Trophoblast cell (in vitro differentiated cells and primary cell): ENCODE data around the gene LTF.
"Not testable (repeated sequence)": the region's sequence is repeated elsewhere in the genome, so short reads cannot be mapped to it uniquely, and the experiment has no call there.

Source experiments
- DNase-seq, 2 donors: peaks; one replicate each; pipeline ENCODE4 v3.0.0-alpha.2; 2016
- H2AFZ ChIP-seq: 2 replicates; pipeline ENCODE4 v1.6.1; 2013; ENCODE audit warnings: low read length, moderate library complexity, mild to moderate bottlenecking; ENCODE audit not compliant: insufficient read depth, poor library complexity
- H2AK5ac ChIP-seq: 2 replicates; pipeline ENCODE4 v1.6.1; 2013; ENCODE audit warnings: mild to moderate bottlenecking, low read length
- H2BK120ac ChIP-seq: 2 replicates; pipeline ENCODE4 v1.6.1; 2013; ENCODE audit warnings: low read length, mild to moderate bottlenecking, moderate library complexity; ENCODE audit not compliant: insufficient read depth, poor library complexity
- H2BK12ac ChIP-seq: 2 replicates; pipeline ENCODE4 v1.6.1; 2013; ENCODE audit warnings: mild to moderate bottlenecking, low read length, moderate library complexity
- H2BK5ac ChIP-seq: 2 replicates; pipeline ENCODE4 v1.6.1; 2013; ENCODE audit warnings: low read length, low read depth, moderate library complexity, mild to moderate bottlenecking; ENCODE audit not compliant: poor library complexity
- H3K14ac ChIP-seq: 2 replicates; pipeline ENCODE4 v1.6.1; 2013; ENCODE audit warnings: mild to moderate bottlenecking, low read length
- H3K18ac ChIP-seq: 2 replicates; pipeline ENCODE4 v1.6.1; 2013; ENCODE audit warnings: mild to moderate bottlenecking, low read length
- H3K23ac ChIP-seq: 2 replicates; pipeline ENCODE4 v1.6.1; 2013; ENCODE audit warnings: low read length
- H3K27ac ChIP-seq: 2 replicates; pipeline ENCODE4 v1.5.1; 2013; ENCODE audit warnings: low read depth, mild to moderate bottlenecking, inconsistent platforms, low read length, moderate library complexity
- H3K27me3 ChIP-seq: 2 replicates; pipeline ENCODE4 v1.6.1; 2013; ENCODE audit warnings: inconsistent platforms, mild to moderate bottlenecking, low read length, moderate library complexity; ENCODE audit not compliant: insufficient read depth
- H3K36me3 ChIP-seq, 2 experiments: 1 replicate in 1 of 2; 2 replicates in 1 of 2; pipeline ENCODE4 v1.6.1; 2013; ENCODE audit warnings: low read length in 2 of 2, mild to moderate bottlenecking in 2 of 2, moderate library complexity in 1 of 2; ENCODE audit not compliant: insufficient read depth in 2 of 2, control insufficient read depth in 1 of 2
- H3K4ac ChIP-seq: 2 replicates; pipeline ENCODE4 v1.6.1; 2013; ENCODE audit warnings: low read depth, mild to moderate bottlenecking, low read length, moderate library complexity
- H3K4me1 ChIP-seq, 2 experiments: 1 replicate in 1 of 2; 2 replicates in 1 of 2; pipeline ENCODE4 v1.6.1; 2013; ENCODE audit warnings: low read length in 2 of 2, mild to moderate bottlenecking in 2 of 2, moderate library complexity in 1 of 2; ENCODE audit not compliant: insufficient read depth in 2 of 2, control insufficient read depth in 1 of 2
- H3K4me2 ChIP-seq: 2 replicates; pipeline ENCODE4 v1.6.1; 2013; ENCODE audit warnings: inconsistent platforms, mild to moderate bottlenecking, low read length, moderate library complexity
- H3K4me3 ChIP-seq: 2 replicates; pipeline ENCODE4 v1.5.1; 2013; ENCODE audit warnings: mild to moderate bottlenecking, low read depth, low read length, inconsistent platforms
- H3K79me1 ChIP-seq: one replicate; pipeline ENCODE4 v1.6.1; 2013; ENCODE audit warnings: low read length
- H3K79me2 ChIP-seq: 2 replicates; pipeline ENCODE4 v1.6.1; 2013; ENCODE audit warnings: low read length, mild to moderate bottlenecking; ENCODE audit not compliant: control insufficient read depth, insufficient read depth, poor library complexity
- H3K9ac ChIP-seq: 2 replicates; pipeline ENCODE4 v1.6.1; 2013; ENCODE audit warnings: mild to moderate bottlenecking, low read length
- H3K9me3 ChIP-seq: 2 replicates; pipeline ENCODE4 v1.6.1; 2013; ENCODE audit warnings: low read depth, mild to moderate bottlenecking, control low read depth, inconsistent platforms, low read length; ENCODE audit not compliant: insufficient read depth
- H4K12ac ChIP-seq: 2 replicates; pipeline ENCODE4 v1.6.1; 2013; ENCODE audit warnings: low read depth, mild to moderate bottlenecking, low read length, moderate library complexity
- H4K8ac ChIP-seq: 2 replicates; pipeline ENCODE4 v1.6.1; 2013; ENCODE audit warnings: low read depth, mild to moderate bottlenecking, low read length, moderate library complexity
- H4K91ac ChIP-seq: one replicate; pipeline ENCODE4 v1.6.1; 2013; ENCODE audit warnings: low read depth, mild to moderate bottlenecking, low read length, moderate library complexity
- WGBS: extraction: QIAGEN DNeasy Blood & Tissue Kit; methylation state at CpG from one replicate; pipeline ENCODE4 v1.1.7; 2013; ENCODE audit warnings: missing lambda C conversion rate; ENCODE audit not compliant: insufficient read length, insufficient coverage; ENCODE audit errors: extremely low coverage; 5-methylcytosine and 5-hydroxymethylcytosine counted together

LTF gene

DNA sequence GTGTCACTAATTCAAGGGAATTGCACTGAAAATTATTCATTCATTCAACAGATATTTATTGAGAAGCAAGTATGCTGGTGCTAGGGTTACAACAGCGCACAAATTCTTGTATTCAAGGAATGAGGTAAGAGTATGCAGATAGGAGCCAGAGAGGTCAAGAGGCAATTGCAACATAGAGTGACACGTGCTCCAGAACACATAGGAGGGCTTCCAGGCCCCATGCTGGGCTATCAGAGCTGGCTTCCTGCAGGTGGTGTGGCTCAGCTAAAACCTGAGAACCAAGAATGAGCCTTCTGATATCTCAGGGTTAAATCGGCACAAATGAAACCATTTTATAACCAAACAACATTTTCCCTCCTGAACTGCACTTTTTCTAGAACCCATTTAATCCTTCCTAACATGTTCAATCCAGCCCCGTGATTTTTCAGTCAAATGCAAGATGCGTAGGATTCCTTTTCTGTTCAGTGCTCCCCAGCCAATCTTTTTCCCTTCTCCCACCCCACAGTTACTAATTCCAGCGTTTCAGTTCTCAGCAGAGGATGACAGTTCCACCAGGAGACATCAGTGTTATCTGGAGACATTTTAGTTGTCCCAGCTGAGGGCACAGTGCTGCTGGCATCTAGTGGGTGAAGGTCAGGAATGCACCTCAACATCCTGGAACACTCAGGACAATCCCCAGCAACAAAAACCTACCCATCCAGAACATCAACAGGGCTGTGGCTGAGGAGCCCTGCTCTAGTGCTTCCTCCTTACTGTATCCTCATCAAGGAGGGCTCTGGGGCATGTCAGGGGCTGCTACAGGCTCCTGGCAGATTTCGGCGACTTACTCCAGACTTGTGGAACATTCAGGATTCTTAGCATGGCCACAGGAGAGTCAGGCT, 70.9 kb downstream of the LTF start:
- no CpG with 5 or more reads among the region's 8 CpGs for WGBS
- H4K12ac ChIP-seq, result no peak overlapping the region
- no peaks in the 10 kb centered on the region for H3K27me3 ChIP-seq
- H4K91ac ChIP-seq, result peak overlapping the region; percentile 72
- H3K18ac ChIP-seq, result no peak overlapping the region
- H3K79me1 ChIP-seq, result peaks cover 10% of the 10 kb centered on the region
- H3K4me3 ChIP-seq, result no peak overlapping the region
- peak overlapping the region; percentile 20 for H2BK12ac ChIP-seq
- no peak overlapping the region for H3K4ac ChIP-seq
- H3K23ac ChIP-seq, result no peak overlapping the region
- H3K36me3 ChIP-seq, result no peaks in the 10 kb centered on the region
- no peak overlapping the region for H4K8ac ChIP-seq
- no peak overlapping the region for H2AK5ac ChIP-seq
- peak; percentile 85 to 95 for DNase-seq
- H3K9me3 ChIP-seq, result no peaks in the 10 kb centered on the region
- peaks cover 22 to 25% of the 10 kb centered on the region in 2 experiments for H3K4me1 ChIP-seq
- H3K9ac ChIP-seq, result no peak overlapping the region
- H2BK120ac ChIP-seq, result peak overlapping the region; percentile 48
- H3K79me2 ChIP-seq, result no peaks in the 10 kb centered on the region
- H2AFZ ChIP-seq, result no peak overlapping the region
- no peak overlapping the region for H3K14ac ChIP-seq
- H3K27ac ChIP-seq, result no peak overlapping the region
- H3K4me2 ChIP-seq, result no peak overlapping the region
- H2BK5ac ChIP-seq, result no peak overlapping the region

DNA sequence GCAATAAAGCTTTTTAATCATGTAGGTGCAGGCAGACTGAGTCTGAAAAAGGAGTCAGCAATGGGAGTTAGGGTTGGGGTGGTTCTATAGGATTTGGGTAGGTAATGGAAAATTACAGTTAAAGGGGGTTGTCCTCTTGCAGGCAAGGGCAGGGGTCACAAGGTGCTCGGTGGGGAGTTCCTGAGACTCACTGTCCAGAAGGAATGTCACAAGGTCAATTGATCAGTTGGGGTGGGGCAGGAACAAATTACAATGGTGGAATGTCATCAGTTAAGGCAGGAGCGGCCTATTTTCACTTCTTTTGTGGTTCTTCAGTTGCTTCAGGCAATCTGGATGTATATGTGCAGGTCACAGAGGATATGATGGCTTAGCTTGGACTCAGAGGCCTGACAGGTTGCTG, 71.7 kb downstream of the LTF start:
- H3K27ac ChIP-seq, result no peak overlapping the region
- no peak overlapping the region for H3K14ac ChIP-seq
- H3K79me1 ChIP-seq, result peaks cover 10% of the 10 kb centered on the region
- H3K23ac ChIP-seq, result no peak overlapping the region
- peak overlapping the region; percentile 19 for H4K91ac ChIP-seq
- H3K79me2 ChIP-seq, result no peaks in the 10 kb centered on the region
- no peak overlapping the region for H3K4me2 ChIP-seq
- H2AFZ ChIP-seq, result no peak overlapping the region
- no peak overlapping the region for H2AK5ac ChIP-seq
- WGBS, result no CpG with 5 or more reads among the region's 2 CpGs
- no peaks in the 10 kb centered on the region for H3K9me3 ChIP-seq
- H2BK5ac ChIP-seq, result peak overlapping the region; percentile 46
- H3K18ac ChIP-seq, result no peak overlapping the region
- no peak overlapping the region for H4K12ac ChIP-seq
- peak overlapping the region; percentile 11 for H2BK120ac ChIP-seq
- no peak overlapping the region for H3K4ac ChIP-seq
- H4K8ac ChIP-seq, result no peak overlapping the region
- DNase-seq, result no peak
- no peak overlapping the region for H3K9ac ChIP-seq
- no peaks in the 10 kb centered on the region for H3K27me3 ChIP-seq
- no peak overlapping the region for H2BK12ac ChIP-seq
- no peaks in the 10 kb centered on the region for H3K36me3 ChIP-seq
- no peak overlapping the region for H3K4me3 ChIP-seq
- H3K4me1 ChIP-seq, result peaks cover 22 to 25% of the 10 kb centered on the region in 2 experiments

DNA sequence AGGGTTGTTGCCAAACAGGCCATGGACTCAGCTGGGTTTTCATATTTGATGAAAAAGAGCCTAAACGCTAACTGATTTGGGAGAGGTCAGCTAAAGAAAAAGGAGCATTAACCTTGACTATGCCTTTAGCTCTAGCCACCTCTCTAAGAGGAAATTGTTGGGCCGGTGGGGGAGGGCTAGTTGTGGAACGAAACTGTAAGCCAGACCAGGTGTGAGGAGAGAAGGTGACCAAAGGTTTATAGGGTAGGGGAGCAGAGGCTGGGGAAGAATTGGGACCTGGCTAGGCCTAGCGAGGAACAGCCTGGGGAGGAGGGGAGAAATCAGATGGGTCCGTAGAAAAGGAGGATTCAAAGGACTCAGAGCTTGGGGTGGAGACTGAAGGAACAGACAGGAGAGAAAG, 73.2 kb downstream of the LTF start:
- not testable (repeated sequence) for H3K36me3 ChIP-seq, H3K4me2 ChIP-seq, H3K23ac ChIP-seq, H2AFZ ChIP-seq, H4K12ac ChIP-seq, H2BK5ac ChIP-seq, H3K27ac ChIP-seq, H3K9ac ChIP-seq, H3K79me2 ChIP-seq, H2BK12ac ChIP-seq, H3K4me3 ChIP-seq, H2BK120ac ChIP-seq, H2AK5ac ChIP-seq, H3K14ac ChIP-seq, DNase-seq, H4K91ac ChIP-seq, H4K8ac ChIP-seq, H3K4ac ChIP-seq, H3K9me3 ChIP-seq, H3K27me3 ChIP-seq, H3K18ac ChIP-seq
- peaks cover 20 to 24% of the 10 kb centered on the region in 2 experiments for H3K4me1 ChIP-seq
- no CpG with 5 or more reads among the region's 5 CpGs for WGBS
- H3K79me1 ChIP-seq, result peaks cover 10% of the 10 kb centered on the region

DNA sequence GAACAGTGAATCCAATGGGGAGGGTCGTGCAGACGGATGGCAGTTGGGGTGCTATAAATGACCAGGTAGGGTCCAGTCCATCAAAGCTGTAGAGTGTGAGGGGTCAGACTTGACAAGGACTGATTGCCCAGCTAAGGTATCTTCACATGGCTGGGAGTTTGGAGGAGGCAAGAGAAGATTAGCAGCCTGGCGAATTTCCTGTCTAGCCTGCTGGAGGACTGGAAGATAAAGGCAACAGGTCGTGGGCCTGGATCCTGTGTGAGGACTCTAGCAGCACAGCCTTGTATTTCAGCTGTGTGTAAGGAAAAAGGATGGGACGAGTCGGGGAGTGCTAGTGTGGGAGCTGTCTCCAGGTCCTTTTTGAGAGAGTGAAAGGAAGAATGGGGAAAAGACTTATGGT, 75.4 kb downstream of the LTF start:
- H3K36me3 ChIP-seq, result no peaks in the 10 kb centered on the region
- H2AFZ ChIP-seq, result no peak overlapping the region
- H2BK5ac ChIP-seq, result no peak overlapping the region
- H3K9ac ChIP-seq, result no peak overlapping the region
- no peak overlapping the region for H3K14ac ChIP-seq
- H4K91ac ChIP-seq, result no peak overlapping the region
- H3K18ac ChIP-seq, result no peak overlapping the region
- no peak overlapping the region for H2BK12ac ChIP-seq
- H3K79me1 ChIP-seq, result peaks cover 7% of the 10 kb centered on the region
- WGBS, result no CpG with 5 or more reads among the region's 6 CpGs
- H3K4me3 ChIP-seq, result no peak overlapping the region
- no peaks in the 10 kb centered on the region for H3K9me3 ChIP-seq
- H3K4ac ChIP-seq, result no peak overlapping the region
- no peak overlapping the region for H2BK120ac ChIP-seq
- peaks cover 6 to 16% of the 10 kb centered on the region in 2 experiments for H3K4me1 ChIP-seq
- no peak overlapping the region for H3K27ac ChIP-seq
- no peak overlapping the region for H3K4me2 ChIP-seq
- H4K8ac ChIP-seq, result no peak overlapping the region
- H4K12ac ChIP-seq, result no peak overlapping the region
- no peak overlapping the region for H3K23ac ChIP-seq
- no peak overlapping the region for H2AK5ac ChIP-seq
- no peaks in the 10 kb centered on the region for H3K27me3 ChIP-seq
- no peak for DNase-seq
- H3K79me2 ChIP-seq, result no peaks in the 10 kb centered on the region
